HepG2 (cell line): ENCODE data around the gene PLCB1. TPM values are rescaled to one million over a fixed set of nuclear protein-coding genes. Genes with fewer than 3 reads are reported as not detected.

ENCODE experiments used
- ATAC-seq: fragments of 200-7000 bp; cut with Tn5 transposase; 3 replicates; pipeline ENCODE4 v1.9.1; 2020; ENCODE audit warnings: mild to moderate bottlenecking, moderate library complexity
- BruUV-seq: library from RNA; stranded (reverse); fragments of 400-500 nt; replicated peaks from 2 replicates; lab custom pipeline; 2021; lab: Mats Ljungman, UMichigan
- CTCF ChIA-PET: fragments of 300-600 bp; formaldehyde crosslinking; extraction: SDS; loops from one replicate; lab custom pipeline; 2021; ENCODE audit warnings: low total read pairs, inconsistent platforms, low intra/inter-chr PET ratio; lab: Yijun Ruan, JAX
- POLR2A ChIA-PET: fragments of 350-600 bp; sonication (Branson Sonifier 250); formaldehyde crosslinking; loops from one replicate; lab custom pipeline; 2020; ENCODE audit warnings: antibody characterized with exemption, inconsistent platforms; lab: Yijun Ruan, JAX
- DNase-seq: peaks from one replicate; pipeline ENCODE4 v3.0.0-alpha.2; 2015; ENCODE audit warnings: low spot score
- FAIRE-seq: peaks from 3 replicates; lab custom pipeline; 2011; peaks lifted over from hg19 to GRCh38; lab: Jason Lieb, UNC
- H2AFZ ChIP-seq: one replicate; pipeline ENCODE4 v1.6.1; 2011; ENCODE audit warnings: low read length, inconsistent platforms
- H3K27ac ChIP-seq: fragments of 300-600 bp; 3 replicates; pipeline ENCODE4 v1.8.0; 2011; ENCODE audit warnings: mixed run types, mild to moderate bottlenecking, mixed read lengths, low read length, inconsistent platforms; ENCODE audit not compliant: insufficient read depth; ENCODE audit errors: extremely low read length
- H3K27me3 ChIP-seq, 2 experiments: fragments of 200-600 bp in 1 of 2; 2 replicates in 1 of 2; 3 replicates in 1 of 2; pipeline versions ENCODE4 v1.6.0 to v1.8.0; 2011; ENCODE audit warnings: low read length in 2 of 2, mild to moderate bottlenecking in 2 of 2, moderate library complexity in 2 of 2, inconsistent platforms in 1 of 2; ENCODE audit not compliant: insufficient read depth in 2 of 2, control insufficient read depth in 1 of 2
- H3K36me3 ChIP-seq, 2 experiments: fragments of 200-600 bp in 1 of 2; replicated peaks in 1 of 2; 2 replicates in 1 of 2; 3 replicates in 1 of 2; pipeline versions ENCODE4 v1.5.1 to v1.8.0; 2011; ENCODE audit warnings: low read length in 2 of 2, inconsistent platforms in 1 of 2; ENCODE audit not compliant: insufficient read depth in 2 of 2, control insufficient read depth in 1 of 2
- H3K4me1 ChIP-seq: 2 replicates; pipeline ENCODE4 v1.5.1; 2012; ENCODE audit warnings: low read length, inconsistent platforms; ENCODE audit not compliant: insufficient read depth
- H3K4me2 ChIP-seq: 2 replicates; pipeline ENCODE4 v1.6.0; 2011; ENCODE audit warnings: low read depth, low read length, inconsistent platforms
- H3K4me3 ChIP-seq, 3 experiments: fragments of 200-600 bp in 1 of 3; sonication (generic), shearing (Covaris generic) in 1 of 3; replicated peaks in 1 of 3; 2 replicates each; pipeline ENCODE4 v1.5.1; 2011 to 2016; ENCODE audit warnings: low read length in 3 of 3, inconsistent platforms in 2 of 3, low read depth in 2 of 3, mild to moderate bottlenecking in 2 of 3, control low read depth in 1 of 3, mixed read lengths in 1 of 3; ENCODE audit not compliant: insufficient read depth in 1 of 3
- H3K79me2 ChIP-seq: one replicate; pipeline ENCODE4 v1.6.1; 2011; ENCODE audit warnings: low read length, inconsistent platforms; ENCODE audit not compliant: insufficient read depth
- H3K9ac ChIP-seq: 2 replicates; pipeline ENCODE4 v1.6.0; 2011; ENCODE audit warnings: mild to moderate bottlenecking, low read depth, low read length, inconsistent platforms; ENCODE audit not compliant: insufficient read depth
- H3K9me3 ChIP-seq: 2 replicates; pipeline ENCODE4 v1.5.1; 2012; ENCODE audit warnings: mild to moderate bottlenecking, low read length
- H4K20me1 ChIP-seq: 2 replicates; pipeline ENCODE4 v1.6.0; 2011; ENCODE audit warnings: inconsistent platforms, mild to moderate bottlenecking, low read length, moderate library complexity; ENCODE audit not compliant: insufficient read depth
- ATF7 ChIP-seq, 2 experiments: fragments of 450-650 bp in 1 of 2; sonication (generic) in 1 of 2; formaldehyde crosslinking in 1 of 2; IDR thresholded peaks; 2 replicates each; pipeline versions ENCODE4 v1.4.0 to v1.6.1; 2016 to 2020; ENCODE audit warnings: antibody characterized with exemption in 1 of 2, mild to moderate bottlenecking in 1 of 2, missing genetic modification reagents in 1 of 2
- CREB1 ChIP-seq, 2 experiments: fragments of 450-650 bp in 1 of 2; IDR thresholded peaks; 2 replicates each; pipeline ENCODE4 v1.6.1; 2016 to 2017; ENCODE audit warnings: control low read depth in 1 of 2, mild to moderate bottlenecking in 1 of 2, missing compliant biosample characterization in 1 of 2, missing genetic modification characterization in 1 of 2
- ZNF484 ChIP-seq: sonication (generic); formaldehyde crosslinking; IDR thresholded peaks from 2 replicates; pipeline ENCODE4 v1.5.1; 2020; ENCODE audit warnings: mild to moderate bottlenecking, low read depth, missing genetic modification reagents, borderline replicate concordance
- WGBS: methylation state at CpG from one replicate; pipeline ENCODE4 v1.1.6; 2017; ENCODE audit warnings: low lambda C conversion rate; 5-methylcytosine and 5-hydroxymethylcytosine counted together
- in situ Hi-C: cut with HindIII; loops from 2 replicates; pipeline ENCODE4 v1.10.0; 2017; ENCODE audit warnings: low pct_unique_long_range_greater_than_20kb; ENCODE audit not compliant: extremely low pct_ligation_motif_present
- intact Hi-C: fragments of 100-400 bp; cut with micrococcal nuclease; formaldehyde crosslinking; loops from one replicate; pipeline ENCODE4 v1.10.0; 2022; ENCODE audit not compliant: unreplicated experiment
- polyA plus RNA-seq, 8 experiments: library from polyadenylated mRNA; depleted of rRNA in 3 of 8; stranded (reverse) in 7 of 8; unstranded in 1 of 8; fragments of >200 nt; fragmentation: Illumina TruSeq in 4 of 8; extraction: Trizol in 4 of 8; gene quantifications; 2 replicates each; pipeline versions ENCODE4 v1.2.1 to v1.2.3, GENCODE V29; 2011 to 2016; ENCODE audit warnings: low read depth in 4 of 8, missing spikeins in 1 of 8, mixed read lengths in 1 of 8; ENCODE audit not compliant: insufficient read depth in 1 of 8
- total RNA-seq, 5 experiments: library from RNA; depleted of rRNA; stranded (reverse); fragments of >200 nt; fragmentation: Illumina TruSeq; extraction: Trizol; gene quantifications; 2 replicates each; pipeline ENCODE4 v1.2.3, GENCODE V29; 2016; ENCODE audit warnings: low read depth in 1 of 5
- TF ChIP-seq, protein P1 (sequence below): sonication (generic); formaldehyde crosslinking; IDR thresholded peaks from 2 replicates; pipeline ENCODE4 v1.5.0; 2020; ENCODE audit warnings: mild to moderate bottlenecking, missing genetic modification reagents, moderate library complexity
- TF ChIP-seq, protein P2 (sequence below): IDR thresholded peaks from 2 replicates; pipeline ENCODE4 v1.6.1; 2012; ENCODE audit warnings: low read depth, low read length, improper control_type of control experiment

The PLCB1 gene
- total and polyA plus RNA-seq, 2 of the 13 experiments (the other 11 are each of a cell fraction or from before 2014, with no cell fraction given), result 42.4 to 55.9 TPM

DNA sequence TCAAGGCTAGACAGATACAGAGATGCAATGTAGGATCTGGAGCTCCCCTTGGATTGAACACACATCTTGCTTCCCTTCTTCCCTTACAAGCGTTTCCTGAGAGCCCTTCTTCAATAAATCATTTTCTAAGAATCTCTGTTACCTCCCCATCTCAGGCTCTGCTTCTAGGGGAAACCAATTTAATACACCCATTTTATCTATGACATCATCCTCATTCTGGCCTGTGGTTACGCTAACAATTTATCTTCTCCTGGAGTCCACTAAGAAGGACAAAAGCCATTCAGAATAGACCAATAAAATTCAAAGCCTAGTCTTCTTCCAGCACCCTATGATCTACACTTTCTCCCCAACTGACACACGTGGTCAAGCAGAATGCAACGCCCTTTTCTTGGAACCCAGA is 390.1 kb downstream of the PLCB1 start:
- H4K20me1 ChIP-seq, result no peaks in the 10 kb centered on the region
- POLR2A ChIA-PET, result no interaction called here
- no peak overlapping the region for H3K4me2 ChIP-seq
- TF ChIP-seq CREB1 (IDR thresholded peaks at IDR 0.05), result peak; percentile 47; the same call in 1 of the 2 replicates
- no peak for TF ChIP-seq CREB1 (CRISPR knock-in tag; IDR thresholded peaks at IDR 0.05)
- no peak for TF ChIP-seq ZNF484 (CRISPR knock-in tag)
- TF ChIP-seq, protein P1, sequence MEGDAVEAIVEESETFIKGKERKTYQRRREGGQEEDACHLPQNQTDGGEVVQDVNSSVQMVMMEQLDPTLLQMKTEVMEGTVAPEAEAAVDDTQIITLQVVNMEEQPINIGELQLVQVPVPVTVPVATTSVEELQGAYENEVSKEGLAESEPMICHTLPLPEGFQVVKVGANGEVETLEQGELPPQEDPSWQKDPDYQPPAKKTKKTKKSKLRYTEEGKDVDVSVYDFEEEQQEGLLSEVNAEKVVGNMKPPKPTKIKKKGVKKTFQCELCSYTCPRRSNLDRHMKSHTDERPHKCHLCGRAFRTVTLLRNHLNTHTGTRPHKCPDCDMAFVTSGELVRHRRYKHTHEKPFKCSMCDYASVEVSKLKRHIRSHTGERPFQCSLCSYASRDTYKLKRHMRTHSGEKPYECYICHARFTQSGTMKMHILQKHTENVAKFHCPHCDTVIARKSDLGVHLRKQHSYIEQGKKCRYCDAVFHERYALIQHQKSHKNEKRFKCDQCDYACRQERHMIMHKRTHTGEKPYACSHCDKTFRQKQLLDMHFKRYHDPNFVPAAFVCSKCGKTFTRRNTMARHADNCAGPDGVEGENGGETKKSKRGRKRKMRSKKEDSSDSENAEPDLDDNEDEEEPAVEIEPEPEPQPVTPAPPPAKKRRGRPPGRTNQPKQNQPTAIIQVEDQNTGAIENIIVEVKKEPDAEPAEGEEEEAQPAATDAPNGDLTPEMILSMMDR (CRISPR knock-in tag), result no peak
- TF ChIP-seq, protein P2, sequence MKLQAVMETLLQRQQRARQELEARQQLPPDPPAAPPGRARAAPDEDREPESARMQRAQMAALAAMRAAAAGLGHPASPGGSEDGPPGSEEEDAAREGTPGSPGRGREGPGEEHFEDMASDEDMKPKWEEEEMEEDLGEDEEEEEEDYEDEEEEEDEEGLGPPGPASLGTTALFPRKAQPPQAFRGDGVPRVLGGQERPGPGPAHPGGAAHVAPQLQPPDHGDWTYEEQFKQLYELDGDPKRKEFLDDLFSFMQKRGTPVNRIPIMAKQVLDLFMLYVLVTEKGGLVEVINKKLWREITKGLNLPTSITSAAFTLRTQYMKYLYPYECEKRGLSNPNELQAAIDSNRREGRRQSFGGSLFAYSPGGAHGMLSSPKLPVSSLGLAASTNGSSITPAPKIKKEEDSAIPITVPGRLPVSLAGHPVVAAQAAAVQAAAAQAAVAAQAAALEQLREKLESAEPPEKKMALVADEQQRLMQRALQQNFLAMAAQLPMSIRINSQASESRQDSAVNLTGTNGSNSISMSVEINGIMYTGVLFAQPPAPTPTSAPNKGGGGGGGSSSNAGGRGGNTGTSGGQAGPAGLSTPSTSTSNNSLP, result no peak
- TF ChIP-seq ATF7 (IDR thresholded peaks at IDR 0.05), result peak; percentile 96
- no peak for TF ChIP-seq ATF7 (CRISPR knock-in tag; IDR thresholded peaks at IDR 0.05)
- TF ChIP-seq, all 625 proteins: peak for 2
- Histone ChIP-seq H3K79me2 (no peaks in the 10 kb centered on the region), H3K4me1 (no peaks in the 10 kb centered on the region; the same call in 1 of the 2 replicates), H3K36me3 (no peaks in the 10 kb centered on the region), H3K9me3 (no peaks in the 10 kb centered on the region), H2AFZ (no peak overlapping the region), H3K9ac (no peak overlapping the region), H3K4me3 (no peak overlapping the region), H3K27me3 (no peaks in the 10 kb centered on the region), H3K27ac (no peak overlapping the region)
- CTCF ChIA-PET, result no interaction called here
- no peak for DNase-seq
- intact Hi-C loops (loop anchor here (5.0 to 10.0 kb wide), 2 partner anchors 207 to 410 kb away; no protein-coding TSS in a partner anchor), in situ Hi-C loops (no loop called here)
- no TSS peak for BruUV-seq
- ATAC-seq, result no peak
- 95% methylated on average over 4 of the region's 4 CpGs for WGBS
- FAIRE-seq, result no peak
